Measurements from ENCODE around the gene PAQR4.

- no peak for TF ChIP-seq CTCF (IDR thresholded peaks at IDR 0.05)
- no peak for TF ChIP-seq POLR2AphosphoS5 (IDR thresholded peaks at IDR 0.05)
- TF ChIP-seq EP300 (IDR thresholded peaks at IDR 0.05) = no peak
Observed at GRCh38 chr16:2953706-2954627, 15.2 kb upstream of the PAQR4 start.

Data from gastroesophageal sphincter (tissue), 3 donors.